Measurements from ENCODE around the gene TARS3.

GRCh38 chr15:101604124-101604874 lies 120.0 kb downstream of the TARS3 start:
- TF ChIP-seq POLR2A (IDR thresholded peaks at IDR 0.05) (no peak), CTCF (IDR thresholded peaks at IDR 0.05) (no peak)

Measured in stomach (tissue), 4 donors.